T-cell (primary cell): Measurements from ENCODE around the gene DPH5. TPM values are rescaled to one million over a fixed set of nuclear protein-coding genes. Genes with fewer than 3 reads are reported as not detected.
A peak's percentile ranks its signal among the peaks of the same experiment; 100 is the strongest.

Experiments used
- ATAC-seq, 4 experiments: fragments of 200-7000 bp in 3 of 4; fragments of 150-1000 bp in 1 of 4; cut with Tn5 transposase; replicated peaks in 1 of 4; 1 replicate in 3 of 4; 2 replicates in 1 of 4; pipeline ENCODE4 v1.10.0; 2021; ENCODE audit warnings: moderate library complexity in 3 of 4, mild to moderate bottlenecking in 2 of 4, moderate number of reproducible peaks in 1 of 4
- CTCF ChIA-PET, 2 donors: fragments of 300-600 bp; sonication (Branson Sonifier 250); formaldehyde crosslinking; loops; one replicate each; lab custom pipeline; 2022; ENCODE audit warnings: antibody characterized with exemption in 2 of 2; lab: Charles Lee
- POLR2A ChIA-PET, 2 donors: fragments of 300-600 bp; sonication (Branson Sonifier 250); formaldehyde crosslinking; loops; one replicate each; lab custom pipeline; 2022; ENCODE audit warnings: antibody characterized with exemption in 2 of 2; lab: Charles Lee
- DNase-seq, 35 experiments: peaks; one replicate each; pipeline versions ENCODE4 v3.0.0 to v3.0.0-alpha.2; 2013 to 2023
- H3K27ac ChIP-seq: one replicate; pipeline ENCODE4 v1.5.1; 2013; ENCODE audit warnings: low read length
- H3K27me3 ChIP-seq, 2 experiments: replicated peaks in 1 of 2; 1 replicate in 1 of 2; 2 replicates in 1 of 2; pipeline versions ENCODE4 v1.6.1 to v1.7.0; 2013; ENCODE audit warnings: low read length in 1 of 2, mixed read lengths in 1 of 2; ENCODE audit not compliant: control insufficient read depth in 2 of 2, insufficient read depth in 2 of 2; ENCODE audit errors: extremely low read depth in 1 of 2
- H3K36me3 ChIP-seq, 2 donors: 1 replicate in 1 of 2; 2 replicates in 1 of 2; pipeline versions ENCODE4 v1.6.1 to v1.7.0; 2013; ENCODE audit warnings: low read length in 1 of 2; ENCODE audit not compliant: control insufficient read depth in 2 of 2, insufficient read depth in 1 of 2; ENCODE audit errors: extremely low read depth in 1 of 2
- H3K4me1 ChIP-seq, 2 experiments: 1 replicate in 1 of 2; 2 replicates in 1 of 2; pipeline versions ENCODE4 v1.6.1 to v1.7.0; 2013; ENCODE audit warnings: low read length in 2 of 2, mixed read lengths in 1 of 2; ENCODE audit not compliant: insufficient read depth in 2 of 2, control insufficient read depth in 1 of 2; ENCODE audit errors: extremely low read depth in 1 of 2
- H3K4me3 ChIP-seq, 2 donors: 1 replicate in 1 of 2; 2 replicates in 1 of 2; pipeline versions ENCODE4 v1.5.1 to v1.7.0; 2013; ENCODE audit warnings: mild to moderate bottlenecking in 2 of 2, low read length in 1 of 2, moderate library complexity in 1 of 2; ENCODE audit not compliant: control insufficient read depth in 1 of 2; ENCODE audit errors: extremely low read depth in 1 of 2
- H3K9me3 ChIP-seq: 2 replicates; pipeline ENCODE4 v1.7.0; 2013
- H3K27ac Mint-ChIP-seq, 2 donors: one replicate each; pipeline ENCODE4 v1.8.0; 2020 to 2021; ENCODE audit warnings: mild to moderate bottlenecking in 2 of 2, mixed read lengths in 2 of 2
- H3K27me3 Mint-ChIP-seq, 2 donors: one replicate each; pipeline ENCODE4 v1.8.0; 2021 to 2022; ENCODE audit warnings: mixed read lengths in 2 of 2
- H3K36me3 Mint-ChIP-seq: one replicate; pipeline ENCODE4 v1.8.0; 2021; ENCODE audit warnings: mixed read lengths
- H3K4me1 Mint-ChIP-seq, 3 donors: one replicate each; pipeline ENCODE4 v1.8.0; 2020 to 2022; ENCODE audit warnings: mixed read lengths in 3 of 3, mild to moderate bottlenecking in 1 of 3
- H3K4me3 Mint-ChIP-seq, 3 donors: one replicate each; pipeline ENCODE4 v1.8.0; 2020 to 2022; ENCODE audit warnings: mild to moderate bottlenecking in 3 of 3, mixed read lengths in 3 of 3, moderate library complexity in 3 of 3
- H3K9me3 Mint-ChIP-seq, 3 donors: one replicate each; pipeline ENCODE4 v1.8.0; 2020 to 2022; ENCODE audit warnings: mixed read lengths in 3 of 3
- WGBS: methylation state at CpG from one replicate; pipeline ENCODE4 v1.1.5; 2013; ENCODE audit warnings: missing lambda C conversion rate; ENCODE audit not compliant: insufficient coverage; 5-methylcytosine and 5-hydroxymethylcytosine counted together
- total RNA-seq, 35 experiments: library from RNA in 6 of 35; stranded (reverse) in 6 of 35; fragments of 120-200 nt in 1 of 35; gene quantifications; one replicate each; pipeline versions ENCODE4 v1.2.1 to v1.2.4 and lab custom pipeline; 2013 to 2026

The DPH5 gene
- total RNA-seq, 5 donors from 2014 or later (not counting 1 experiment from before 2014, with no cell fraction given): 42.7 to 65.6 (median 45.0) TPM

- CTCF ChIA-PET: no interaction called here
- no peak overlapping the region for H3K4me3 ChIP-seq
- no CpG with 5 or more reads among the region's 1 CpG for WGBS
- DNase-seq (no peak), ATAC-seq (no peak)
- no peaks in the 10 kb centered on the region for H3K27me3 ChIP-seq
- Mint-ChIP-seq H3K27me3 (no peaks in the 10 kb centered on the region), H3K4me1 (peaks cover 41 to 49% (median 46%) of the 10 kb centered on the region in 3 donors), H3K4me3 (no peak overlapping the region), H3K27ac (no peak overlapping the region), H3K9me3 (peaks cover 0 to 3% (median 0%) of the 10 kb centered on the region in 3 donors), H3K36me3 (peaks cover 69% of the 10 kb centered on the region)
- peaks cover 6 to 20% of the 10 kb centered on the region in 2 donors for H3K36me3 ChIP-seq
- H3K27ac ChIP-seq: no peak overlapping the region
- peaks cover 0 to 14% of the 10 kb centered on the region in 2 experiments for H3K4me1 ChIP-seq
- H3K9me3 ChIP-seq: no peaks in the 10 kb centered on the region
- POLR2A ChIA-PET: interaction anchor here in 1 of 2 donors (1.0 kb wide), 1 partner anchor 275 kb away, joined by 8 read pairs; no protein-coding TSS in a partner anchor
These were observed 8.1 kb downstream of the DPH5 start for GRCh38 chr1:101017448-101017847.

GRCh38 chr1:101013776-101014175 is 11.8 kb downstream of the DPH5 start:
- H3K36me3 Mint-ChIP-seq: peaks cover 68% of the 10 kb centered on the region
- peaks cover 20 to 34% (median 27%) of the 10 kb centered on the region in 3 donors for H3K4me1 Mint-ChIP-seq
- ChIA-PET CTCF (no interaction called here), POLR2A (interaction anchor here (0.9 to 1.0 kb wide), 2 partner anchors 10 to 73 kb away, joined by 3 to 4 read pairs; no protein-coding TSS in a partner anchor)
- no peaks in the 10 kb centered on the region for H3K27me3 Mint-ChIP-seq
- Histone ChIP-seq H3K36me3 (peaks cover 3 to 17% of the 10 kb centered on the region in 2 donors), H3K4me3 (no peak overlapping the region), H3K4me1 (peaks cover 0 to 13% of the 10 kb centered on the region in 2 experiments), H3K27ac (no peak overlapping the region), H3K9me3 (no peaks in the 10 kb centered on the region), H3K27me3 (no peaks in the 10 kb centered on the region)
- no peak overlapping the region for H3K27ac Mint-ChIP-seq
- DNase-seq (no peak), ATAC-seq (no peak)
- peaks cover 0 to 3% (median 0%) of the 10 kb centered on the region in 3 donors for H3K9me3 Mint-ChIP-seq
- no peak overlapping the region for H3K4me3 Mint-ChIP-seq
- WGBS: 86% methylated on average over 1 of the region's 1 CpG

GRCh38 chr1:101008229-101008834 is 17.3 kb downstream of the DPH5 start:
- Histone ChIP-seq H3K4me1 (peaks cover 6 to 29% of the 10 kb centered on the region in 2 experiments), H3K36me3 (peaks cover 0 to 10% of the 10 kb centered on the region in 2 donors), H3K27ac (no peak overlapping the region), H3K9me3 (no peaks in the 10 kb centered on the region), H3K4me3 (no peak overlapping the region), H3K27me3 (no peaks in the 10 kb centered on the region)
- H3K9me3 Mint-ChIP-seq: no peaks in the 10 kb centered on the region
- H3K4me1 Mint-ChIP-seq: peaks cover 45 to 58% (median 45%) of the 10 kb centered on the region in 3 donors
- H3K27me3 Mint-ChIP-seq: no peaks in the 10 kb centered on the region
- DNase-seq (no peak), ATAC-seq (no peak)
- H3K4me3 Mint-ChIP-seq: no peak overlapping the region
- ChIA-PET CTCF (interaction anchor here in 1 of 2 donors (0.6 kb wide), 1 partner anchor 588 kb away, joined by 5 read pairs; no protein-coding TSS in a partner anchor), POLR2A (no interaction called here)
- peaks cover 52% of the 10 kb centered on the region for H3K36me3 Mint-ChIP-seq
- 100% methylated on average over 1 of the region's 3 CpGs for WGBS
- H3K27ac Mint-ChIP-seq: no peak overlapping the region

- DNase-seq (no peak), ATAC-seq (no peak)
- H3K36me3 ChIP-seq: peaks cover 0 to 3% of the 10 kb centered on the region in 2 donors
- peaks cover 16 to 42% of the 10 kb centered on the region in 2 experiments for H3K4me1 ChIP-seq
- no peaks in the 10 kb centered on the region for H3K9me3 ChIP-seq
- no peaks in the 10 kb centered on the region for H3K27me3 ChIP-seq
- H3K27ac ChIP-seq: no peak overlapping the region
- Mint-ChIP-seq H3K27me3 (no peaks in the 10 kb centered on the region), H3K4me3 (no peak overlapping the region), H3K27ac (peak overlapping the region; percentile 46 to 81), H3K4me1 (peaks cover 60 to 74% (median 61%) of the 10 kb centered on the region in 3 donors), H3K36me3 (peaks cover 43% of the 10 kb centered on the region), H3K9me3 (no peaks in the 10 kb centered on the region)
- ChIA-PET POLR2A (interaction anchor here in 1 of 2 donors (0.6 kb wide), 1 partner anchor 19 kb away, joined by 4 read pairs; no protein-coding TSS in a partner anchor), CTCF (interaction anchor here (0.6 to 0.7 kb wide), 2 partner anchors 63 to 130 kb away, joined by 3 read pairs; no protein-coding TSS in a partner anchor)
- WGBS: no CpG with 5 or more reads among the region's 2 CpGs
- H3K4me3 ChIP-seq: no peak overlapping the region
These were observed 19.0 kb downstream of the DPH5 start for GRCh38 chr1:101006553-101006952.

- Mint-ChIP-seq H3K4me3 (peak overlapping the region in 1 of 3 donors; percentile 13), H3K27ac (peak overlapping the region; percentile 54 to 81), H3K9me3 (no peaks in the 10 kb centered on the region), H3K36me3 (peaks cover 44% of the 10 kb centered on the region), H3K27me3 (no peaks in the 10 kb centered on the region), H3K4me1 (peaks cover 61 to 78% (median 65%) of the 10 kb centered on the region in 3 donors)
- Histone ChIP-seq H3K36me3 (peaks cover 0 to 3% of the 10 kb centered on the region in 2 donors), H3K27ac (no peak overlapping the region), H3K4me1 (peaks cover 16 to 43% of the 10 kb centered on the region in 2 experiments), H3K4me3 (no peak overlapping the region), H3K27me3 (no peaks in the 10 kb centered on the region), H3K9me3 (no peaks in the 10 kb centered on the region)
- POLR2A ChIA-PET: no interaction called here
- CTCF ChIA-PET: interaction anchor here in 1 of 2 donors (0.9 kb wide), 1 partner anchor 14 kb away, joined by 3 read pairs; no protein-coding TSS in a partner anchor
- peak in 9 of 35 experiments; percentile 2 to 40 (median 5) for DNase-seq
- no CpG with 5 or more reads among the region's 4 CpGs for WGBS
- ATAC-seq: peak in 1 of 4 experiments; percentile 50
These were observed 19.7 kb downstream of the DPH5 start for GRCh38 chr1:101005871-101006270.

GRCh38 chr1:101005183-101005582 is 20.4 kb downstream of the DPH5 start:
- Mint-ChIP-seq H3K4me1 (peaks cover 58 to 75% (median 67%) of the 10 kb centered on the region in 3 donors), H3K4me3 (peak overlapping the region in 1 of 3 donors; percentile 11), H3K36me3 (peaks cover 44% of the 10 kb centered on the region), H3K27me3 (no peaks in the 10 kb centered on the region), H3K27ac (peak overlapping the region; percentile 72 to 79), H3K9me3 (no peaks in the 10 kb centered on the region)
- DNase-seq (peak in 1 of 35 experiments; percentile 27), ATAC-seq (peak; percentile 41 to 51 (median 45))
- H3K27me3 ChIP-seq: no peaks in the 10 kb centered on the region
- peak overlapping the region; percentile 1 for H3K27ac ChIP-seq
- peaks cover 16 to 43% of the 10 kb centered on the region in 2 experiments for H3K4me1 ChIP-seq
- POLR2A ChIA-PET: no interaction called here
- H3K9me3 ChIP-seq: no peaks in the 10 kb centered on the region
- CTCF ChIA-PET: interaction anchor here (0.5 to 1.0 kb wide), 5 partner anchors 15 to 233 kb away, joined by 3 to 5 read pairs (median 3); no protein-coding TSS in a partner anchor
- peaks cover 0 to 10% of the 10 kb centered on the region in 2 donors for H3K36me3 ChIP-seq
- no peak overlapping the region for H3K4me3 ChIP-seq
- WGBS: no CpG with 5 or more reads among the region's 1 CpG
